Tibial nerve (tissue), 3 donors: ENCODE data around the gene KLF11.
A peak's percentile ranks its signal among the peaks of the same experiment; 100 is the strongest.

Experiments used
- EP300 ChIP-seq, 2 donors: sonication (generic); formaldehyde crosslinking; IDR thresholded peaks; one replicate each; pipeline ENCODE4 v1.6.1; 2017; ENCODE audit warnings: antibody characterized with exemption in 2 of 2, mild to moderate bottlenecking in 1 of 2
- POLR2A ChIP-seq, 2 donors: fragments of 450-650 bp; IDR thresholded peaks; one replicate each; pipeline ENCODE4 v1.6.1; 2017; ENCODE audit warnings: antibody characterized with exemption in 2 of 2, mild to moderate bottlenecking in 2 of 2, moderate library complexity in 2 of 2

GRCh38 chr2:10043906-10044601 is 704 bp downstream of the KLF11 start:
- peak in 1 of 2 donors; percentile 69 for TF ChIP-seq EP300 (IDR thresholded peaks at IDR 0.05)
- TF ChIP-seq POLR2A (IDR thresholded peaks at IDR 0.05), result peak in 1 of 2 donors; percentile 52
